GM10847 (cell line): ENCODE results near the gene INPPL1.

Experiments used
- POLR2A ChIP-seq: IDR thresholded peaks from 2 replicates; pipeline ENCODE4 v1.6.1; 2011; ENCODE audit not compliant: insufficient read length; ENCODE audit errors: extremely low read depth

The INPPL1 gene

GRCh38 chr11:72236083-72236697 lies 11.6 kb downstream of the INPPL1 start:
- TF ChIP-seq POLR2A: no peak

GRCh38 chr11:72236774-72237111 lies 12.2 kb downstream of the INPPL1 start:
- no peak for TF ChIP-seq POLR2A

DNA sequence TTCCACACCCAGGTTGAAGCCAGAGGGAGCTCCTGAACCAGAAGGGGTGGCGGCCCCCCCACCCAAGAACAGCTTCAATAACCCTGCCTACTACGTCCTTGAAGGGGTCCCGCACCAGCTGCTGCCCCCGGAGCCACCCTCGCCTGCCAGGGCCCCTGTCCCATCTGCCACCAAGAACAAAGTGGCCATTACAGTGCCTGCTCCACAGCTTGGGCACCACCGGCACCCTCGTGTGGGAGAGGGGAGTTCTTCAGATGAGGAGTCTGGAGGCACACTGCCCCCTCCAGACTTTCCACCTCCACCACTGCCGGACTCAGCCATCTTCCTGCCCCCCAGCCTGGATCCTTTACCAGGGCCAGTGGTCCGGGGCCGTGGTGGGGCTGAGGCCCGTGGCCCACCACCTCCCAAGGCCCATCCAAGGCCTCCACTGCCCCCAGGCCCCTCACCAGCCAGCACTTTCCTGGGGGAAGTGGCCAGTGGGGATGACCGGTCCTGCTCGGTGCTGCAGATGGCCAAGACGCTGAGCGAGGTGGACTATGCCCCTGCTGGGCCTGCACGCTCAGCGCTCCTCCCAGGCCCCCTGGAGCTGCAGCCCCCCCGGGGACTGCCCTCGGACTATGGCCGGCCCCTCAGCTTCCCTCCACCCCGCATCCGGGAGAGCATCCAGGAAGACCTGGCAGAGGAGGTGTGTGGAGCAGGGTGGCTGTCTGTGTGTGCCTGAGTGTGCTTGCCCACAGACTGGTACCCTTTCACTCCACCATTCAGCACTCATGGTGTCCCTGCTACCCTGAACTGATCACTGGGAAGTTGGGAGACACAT lies 12.8 kb downstream of the INPPL1 start:
- TF ChIP-seq POLR2A: no peak

DNA sequence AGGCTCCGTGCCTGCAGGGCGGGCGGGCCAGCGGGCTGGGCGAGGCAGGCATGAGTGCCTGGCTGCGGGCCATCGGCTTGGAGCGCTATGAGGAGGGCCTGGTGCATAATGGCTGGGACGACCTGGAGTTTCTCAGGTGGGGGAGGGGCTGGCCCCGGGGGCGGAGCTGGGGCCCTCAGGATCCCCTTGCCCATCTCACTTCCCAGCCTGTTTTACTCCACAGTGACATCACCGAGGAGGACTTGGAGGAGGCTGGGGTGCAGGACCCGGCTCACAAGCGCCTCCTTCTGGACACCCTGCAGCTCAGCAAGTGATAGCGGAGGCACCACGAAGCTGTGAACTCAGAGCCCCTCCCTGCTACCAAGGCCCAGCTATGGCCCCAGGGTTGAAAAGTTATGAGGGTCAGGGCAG lies 13.5 kb downstream of the INPPL1 start:
- no peak for TF ChIP-seq POLR2A

DNA sequence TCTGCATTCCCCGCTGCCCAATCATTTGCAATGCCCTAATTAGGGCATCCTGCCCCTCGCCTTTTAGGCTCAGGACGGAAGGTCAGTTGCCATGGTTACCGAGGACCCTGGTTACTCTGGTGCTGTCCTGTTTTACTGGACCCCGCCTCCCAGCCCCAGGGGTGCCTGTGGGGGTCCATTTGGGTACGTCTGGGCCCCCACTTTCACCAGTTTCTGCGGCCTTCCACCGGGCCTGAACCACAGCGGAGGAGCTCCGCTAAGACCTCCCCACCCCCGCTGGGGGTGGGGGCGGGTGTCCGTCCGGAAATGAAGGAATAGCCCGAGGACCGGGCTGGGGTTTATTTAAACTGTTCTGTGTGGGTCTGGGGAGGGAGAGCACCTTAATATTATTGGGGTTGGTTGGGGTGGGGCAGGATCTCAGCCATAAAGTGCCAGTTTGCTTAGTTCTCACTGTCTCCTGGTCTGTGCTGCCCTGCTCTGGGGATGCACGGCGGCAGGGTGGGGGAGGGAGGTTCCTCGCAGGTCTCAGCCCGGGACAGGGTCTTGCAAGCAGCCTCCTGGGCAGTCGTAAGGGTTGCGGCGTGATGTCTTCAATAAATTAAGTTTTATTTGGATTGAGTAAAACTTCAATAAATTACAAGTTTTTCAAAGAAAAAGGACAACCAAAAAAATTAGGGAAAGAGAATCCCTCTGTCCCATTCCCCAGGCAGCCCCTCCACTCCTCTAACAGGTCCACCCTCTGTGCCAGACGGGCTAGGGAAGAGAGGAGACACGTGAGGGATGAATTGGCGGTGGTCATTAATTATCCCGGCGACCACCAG lies 14.1 kb downstream of the INPPL1 start:
- no peak for TF ChIP-seq POLR2A

DNA sequence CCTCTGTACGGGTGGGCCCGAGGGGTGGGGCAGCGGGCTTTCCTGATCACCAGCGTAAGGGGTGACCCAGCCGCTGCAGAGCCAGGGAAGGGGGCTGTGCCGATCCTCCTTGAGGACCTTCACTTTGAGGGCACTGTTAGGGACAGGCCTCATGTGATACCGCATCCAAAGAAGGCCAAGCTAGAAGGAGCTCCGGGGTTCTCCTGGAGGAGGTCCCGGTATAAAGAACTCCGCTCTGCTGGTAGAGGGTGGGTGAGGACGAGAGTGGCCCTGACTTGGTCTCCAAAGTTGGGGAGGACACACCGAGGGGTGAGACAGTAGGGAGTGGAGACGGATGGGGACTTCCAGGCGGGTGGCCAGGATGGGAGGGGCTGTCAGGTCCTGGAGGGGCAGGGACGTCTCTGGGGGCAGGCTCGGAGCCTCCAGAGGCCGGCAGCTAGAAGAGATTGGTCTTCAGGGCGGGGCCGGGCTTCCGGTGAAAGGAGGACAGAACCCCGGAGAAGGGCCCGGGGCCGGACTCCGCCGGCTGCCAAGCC lies 14.8 kb downstream of the INPPL1 start:
- TF ChIP-seq POLR2A: peak; percentile 16

DNA sequence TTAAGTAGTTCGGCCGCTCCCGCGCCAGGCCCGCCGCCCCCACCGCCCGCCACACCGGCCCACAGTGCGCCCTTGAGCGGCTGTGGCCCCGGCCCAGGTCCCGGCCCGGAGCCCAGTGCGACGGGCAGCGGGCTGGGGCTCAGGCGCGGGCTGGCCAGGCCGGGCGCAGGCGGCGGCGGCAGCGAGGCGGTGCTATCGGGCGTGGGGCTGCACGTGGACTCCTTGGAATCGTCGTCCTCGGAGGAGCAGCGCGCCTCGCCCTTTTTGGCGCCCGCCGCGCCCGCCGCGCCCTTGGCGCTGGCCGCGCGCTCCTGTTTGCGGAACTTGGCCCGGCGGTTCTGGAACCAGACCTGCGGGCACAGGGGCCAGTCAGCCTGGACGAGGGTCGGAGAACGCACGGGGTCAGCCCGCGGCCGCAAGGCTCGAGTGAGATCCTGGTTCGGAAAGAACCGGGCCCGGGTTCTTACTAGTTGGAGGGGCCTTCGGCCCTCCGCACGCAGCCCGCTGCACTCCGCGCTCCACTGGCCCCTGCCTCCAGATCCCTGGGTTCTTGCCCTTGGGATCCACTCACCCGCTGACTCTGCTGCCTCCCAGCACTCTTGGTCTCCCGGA lies 15.4 kb downstream of the INPPL1 start:
- TF ChIP-seq POLR2A: no peak

GRCh38 chr11:72240461-72241290 lies 16.1 kb downstream of the INPPL1 start:
- TF ChIP-seq POLR2A: no peak

GRCh38 chr11:72241291-72241781 lies 16.8 kb downstream of the INPPL1 start:
- no peak for TF ChIP-seq POLR2A

GRCh38 chr11:72242141-72242540 lies 17.6 kb downstream of the INPPL1 start:
- TF ChIP-seq POLR2A: no peak

DNA sequence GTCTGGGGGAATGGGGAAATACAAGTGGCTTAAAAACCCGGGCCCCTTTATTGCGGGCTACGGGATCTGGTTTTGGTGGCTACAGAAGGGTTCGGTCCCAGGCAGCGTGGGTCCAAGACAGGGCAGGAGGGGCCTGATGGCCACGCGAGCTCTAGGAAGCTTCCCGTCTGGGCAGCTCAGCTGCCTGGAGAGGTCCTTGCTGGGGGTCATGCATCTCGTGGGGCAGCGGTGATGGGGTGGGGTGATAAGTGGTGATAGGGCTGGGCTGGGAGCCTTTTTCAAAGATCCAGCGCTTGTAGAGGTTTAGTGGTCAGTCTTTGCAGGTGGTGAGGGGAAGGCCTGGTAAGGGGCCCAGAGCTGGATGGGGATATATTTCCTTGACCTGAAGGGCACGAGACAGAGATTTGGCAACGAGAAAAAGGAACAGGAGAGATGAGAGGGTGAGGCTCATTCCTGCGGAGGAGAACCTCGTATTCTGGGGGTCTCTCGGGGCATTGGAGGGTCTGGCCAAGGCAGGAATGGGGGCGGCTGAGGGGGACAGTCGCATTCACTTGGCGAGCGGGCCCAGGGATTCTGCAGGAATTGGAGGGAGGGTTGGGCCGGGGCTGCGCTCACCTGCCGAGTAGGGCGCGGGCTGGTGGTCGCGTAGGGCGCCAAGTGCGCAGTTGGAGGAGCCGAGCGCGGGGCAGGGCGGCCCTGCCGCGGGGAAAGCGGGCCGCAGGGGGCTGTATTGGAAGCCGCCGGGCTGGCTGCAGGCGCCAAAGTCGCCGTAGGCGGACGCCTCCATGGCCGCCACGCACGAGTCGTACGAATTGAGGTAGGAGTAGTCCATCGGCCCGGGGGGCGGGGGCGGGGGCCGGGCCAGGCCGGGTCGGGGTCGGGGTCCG lies 18.8 kb downstream of the INPPL1 start:
- TF ChIP-seq POLR2A: no peak

- no peak for TF ChIP-seq POLR2A
These were observed 19.4 kb downstream of the INPPL1 start, which contains the start of gene PHOX2A for GRCh38 chr11:72244060-72244360. PHOX2A (minus strand) TSS chr11:72244176; CDS start chr11:72244004, 172 bp downstream.
